Measurements from ENCODE around the gene GFM1.
"Not testable (repeated sequence)": the region's sequence is repeated elsewhere in the genome, so short reads cannot be mapped to it uniquely, and the experiment has no call there.

Gene GFM1

DNA sequence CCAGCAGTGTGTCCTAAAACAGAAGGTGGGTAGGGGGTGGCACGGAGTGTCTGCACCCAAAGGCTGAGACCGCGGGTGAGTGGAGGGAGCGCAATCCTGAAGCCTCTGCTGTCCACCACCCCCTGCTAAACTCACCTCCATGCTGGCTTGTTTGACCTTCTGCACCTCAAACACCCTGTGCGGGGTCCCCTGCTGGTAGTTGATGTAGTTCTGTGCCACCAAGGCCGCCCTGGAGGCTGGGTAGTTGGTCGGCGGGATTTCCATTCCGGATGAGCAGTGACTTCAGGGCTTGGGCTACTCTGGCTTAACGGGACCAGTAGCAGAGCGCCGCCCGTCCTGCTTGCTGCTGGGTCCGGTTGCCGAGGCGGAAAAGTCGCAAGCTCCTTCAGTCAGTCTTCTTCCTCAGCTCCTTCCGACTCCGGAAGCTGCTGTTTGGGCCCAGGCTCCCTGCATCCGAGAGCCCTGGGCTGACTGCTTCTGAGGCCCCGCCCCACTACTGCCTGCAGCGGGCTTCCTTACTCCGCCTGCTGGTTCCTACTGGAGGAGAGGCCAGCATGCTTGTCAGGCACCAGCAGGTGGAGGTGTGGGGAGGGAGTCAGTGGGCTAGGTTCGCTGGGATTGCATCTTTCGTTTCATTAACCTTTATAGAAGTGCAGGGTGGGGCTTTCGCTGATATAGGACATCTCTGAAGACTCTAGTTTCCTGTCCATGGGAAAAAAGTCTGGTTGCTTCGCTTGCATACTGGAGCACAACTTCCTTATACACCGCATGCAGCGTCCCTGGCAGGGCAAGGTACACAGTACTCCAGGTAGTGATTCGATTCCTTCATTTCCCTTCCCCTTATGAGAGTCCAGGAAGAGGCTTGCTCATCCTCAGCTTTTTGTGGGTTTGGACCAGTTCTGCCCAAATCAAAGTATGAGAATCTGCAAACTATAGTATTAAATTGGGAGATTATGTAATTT lies 28.2 kb downstream of the GFM1 start, which contains the start of gene LXN:
TSS of gene LXN (minus strand) at position 434 of the 962 bp plus-strand sequence. CDS start at position 264, 170 bp downstream.
- TF ChIP-seq, protein P1, sequence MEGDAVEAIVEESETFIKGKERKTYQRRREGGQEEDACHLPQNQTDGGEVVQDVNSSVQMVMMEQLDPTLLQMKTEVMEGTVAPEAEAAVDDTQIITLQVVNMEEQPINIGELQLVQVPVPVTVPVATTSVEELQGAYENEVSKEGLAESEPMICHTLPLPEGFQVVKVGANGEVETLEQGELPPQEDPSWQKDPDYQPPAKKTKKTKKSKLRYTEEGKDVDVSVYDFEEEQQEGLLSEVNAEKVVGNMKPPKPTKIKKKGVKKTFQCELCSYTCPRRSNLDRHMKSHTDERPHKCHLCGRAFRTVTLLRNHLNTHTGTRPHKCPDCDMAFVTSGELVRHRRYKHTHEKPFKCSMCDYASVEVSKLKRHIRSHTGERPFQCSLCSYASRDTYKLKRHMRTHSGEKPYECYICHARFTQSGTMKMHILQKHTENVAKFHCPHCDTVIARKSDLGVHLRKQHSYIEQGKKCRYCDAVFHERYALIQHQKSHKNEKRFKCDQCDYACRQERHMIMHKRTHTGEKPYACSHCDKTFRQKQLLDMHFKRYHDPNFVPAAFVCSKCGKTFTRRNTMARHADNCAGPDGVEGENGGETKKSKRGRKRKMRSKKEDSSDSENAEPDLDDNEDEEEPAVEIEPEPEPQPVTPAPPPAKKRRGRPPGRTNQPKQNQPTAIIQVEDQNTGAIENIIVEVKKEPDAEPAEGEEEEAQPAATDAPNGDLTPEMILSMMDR (IDR thresholded peaks at IDR 0.05; ENCODE audit: low read depth, low read length): peak; percentile 85
- DNase-seq (ENCODE audit: low read depth in 2 of 2): peak; percentile 82 to 92
- peak within 1 kb of the TSS; percentile 65 to 69 for H3K4me3 ChIP-seq (replicated peaks in 1 of 2; ENCODE audit: low read depth in 2 of 2, low read length in 2 of 2)

DNA sequence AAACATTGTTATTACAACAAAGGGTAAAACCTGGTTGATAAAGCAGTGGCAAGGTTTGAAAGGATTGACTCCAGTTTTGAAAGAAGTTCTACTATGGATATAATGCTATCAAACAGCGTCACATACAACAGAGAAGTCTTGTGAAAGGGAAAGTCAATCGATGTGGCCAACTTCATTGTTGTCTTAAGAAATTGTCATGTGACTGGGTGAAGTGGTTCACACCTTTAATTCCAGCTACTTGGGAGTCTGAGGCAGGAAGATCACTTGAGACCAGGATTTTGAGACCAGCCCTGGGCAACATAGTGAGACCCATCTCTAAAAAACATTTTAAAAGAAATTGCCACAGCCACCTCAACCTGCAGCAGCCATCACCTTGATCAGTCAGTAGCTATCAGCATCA lies 34.4 kb downstream of the GFM1 start:
- no peak for DNase-seq (ENCODE audit: low read depth in 2 of 2)
- H3K4me3 ChIP-seq (replicated peaks in 1 of 2; ENCODE audit: low read depth in 2 of 2, low read length in 2 of 2): no peak overlapping the region
- TF ChIP-seq, protein P1 (IDR thresholded peaks at IDR 0.05; ENCODE audit: low read depth, low read length): no peak

- TF ChIP-seq, protein P1 (IDR thresholded peaks at IDR 0.05; ENCODE audit: low read depth, low read length): no peak
Observed at GRCh38 chr3:158679547-158680000, 35.2 kb downstream of the GFM1 start.

DNA sequence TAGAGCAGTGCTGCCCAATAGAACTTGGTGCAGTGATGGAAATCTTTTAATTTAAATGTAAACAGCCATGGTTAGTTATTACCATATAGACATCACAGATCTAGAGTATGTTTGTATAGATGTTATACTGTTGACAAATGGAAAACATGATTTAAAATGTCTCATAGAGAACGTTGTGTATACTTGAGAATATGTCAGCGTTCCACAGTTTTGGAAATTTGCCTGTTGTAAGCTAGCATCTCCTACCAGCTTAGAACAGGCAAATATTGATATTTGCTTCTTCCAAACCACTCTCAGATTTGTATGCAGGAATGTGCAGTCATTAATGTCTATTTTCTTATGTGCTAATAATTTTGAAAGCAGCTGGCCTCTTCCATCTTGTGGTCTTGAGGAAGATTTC lies 36.5 kb downstream of the GFM1 start:
- no peak for DNase-seq (ENCODE audit: low read depth in 2 of 2)
- H3K4me3 ChIP-seq (replicated peaks in 1 of 2; ENCODE audit: low read depth in 2 of 2, low read length in 2 of 2): no peak overlapping the region
- TF ChIP-seq, protein P1 (IDR thresholded peaks at IDR 0.05; ENCODE audit: low read depth, low read length): no peak

More at GRCh38 chr3:158679547-158680000, 35.2 kb downstream of the GFM1 start:
- H3K4me3 ChIP-seq (replicated peaks in 1 of 2; ENCODE audit: low read depth in 2 of 2, low read length in 2 of 2): no peak overlapping the region
- peak; percentile 35 to 43 for DNase-seq (ENCODE audit: low read depth in 2 of 2)

GRCh38 chr3:158683230-158683962 lies 39.1 kb downstream of the GFM1 start:
- DNase-seq (ENCODE audit: low read depth in 2 of 2): peak; percentile 54 to 87
- TF ChIP-seq, protein P1 (IDR thresholded peaks at IDR 0.05; ENCODE audit: low read depth, low read length): no peak

DNA sequence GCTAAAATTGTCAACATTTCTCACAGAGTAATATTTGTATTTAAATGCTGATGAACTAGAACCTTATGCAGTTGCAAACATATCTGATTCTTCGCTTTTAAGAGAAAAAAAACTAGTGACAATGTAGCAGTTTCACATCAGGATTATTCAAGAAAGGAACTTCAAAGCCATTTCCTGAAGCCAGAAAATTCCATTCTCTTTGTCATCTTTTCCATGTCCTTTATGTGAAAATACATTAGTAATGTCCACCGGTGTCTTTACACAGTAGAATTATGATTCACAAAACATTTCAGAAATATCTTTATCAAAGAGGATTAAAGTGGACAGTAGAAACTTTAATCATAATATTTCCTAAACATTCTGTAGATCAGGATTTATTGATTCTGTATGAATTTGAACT lies 40.8 kb downstream of the GFM1 start:
- TF ChIP-seq, protein P1 (IDR thresholded peaks at IDR 0.05; ENCODE audit: low read depth, low read length): no peak
- H3K4me3 ChIP-seq (replicated peaks in 1 of 2; ENCODE audit: low read depth in 2 of 2, low read length in 2 of 2): no peak overlapping the region
- peak in 1 of 2 donors; percentile 65 for DNase-seq (ENCODE audit: low read depth in 2 of 2)

More at GRCh38 chr3:158683230-158683962, 39.1 kb downstream of the GFM1 start:
- H3K4me3 ChIP-seq (replicated peaks in 1 of 2; ENCODE audit: low read depth in 2 of 2, low read length in 2 of 2): no peak overlapping the region

DNA sequence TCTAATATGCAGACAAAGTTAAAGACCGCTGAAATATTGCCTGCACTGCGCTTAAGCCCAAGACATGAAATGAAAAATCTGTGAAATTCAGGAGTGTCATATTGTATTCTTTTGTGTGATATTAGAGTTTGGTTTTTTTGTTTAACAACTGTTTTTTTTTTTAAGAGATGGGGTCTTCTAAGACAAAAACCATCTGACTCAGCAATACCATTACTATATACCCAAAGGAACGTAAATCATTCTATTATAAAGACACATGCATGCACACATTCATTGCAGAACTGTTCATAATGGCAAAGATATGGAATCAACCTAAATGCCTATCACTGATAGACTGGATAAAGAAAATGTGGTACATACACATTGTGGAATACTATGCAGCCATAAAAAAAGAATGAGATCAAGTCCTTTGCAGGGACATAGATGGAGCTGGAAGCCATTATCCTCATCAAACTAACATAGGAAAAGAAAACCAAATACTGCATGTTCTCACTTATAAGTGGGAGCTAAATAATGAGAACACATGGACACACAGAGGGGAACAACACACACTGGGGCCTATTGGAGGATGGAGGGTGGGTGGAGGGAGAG lies 49.6 kb downstream of the GFM1 start:
- H3K4me3 ChIP-seq (replicated peaks in 1 of 2; ENCODE audit: low read depth in 2 of 2, low read length in 2 of 2); DNase-seq (ENCODE audit: low read depth in 2 of 2): not testable (repeated sequence)
